Pancreas (tissue), 10 donors: Measurements from ENCODE around the gene ARCN1. TPM values are rescaled to one million over a fixed set of nuclear protein-coding genes. Genes with fewer than 3 reads are reported as not detected.
A peak's percentile ranks its signal among the peaks of the same experiment; 100 is the strongest.
"Not testable (repeated sequence)": the region's sequence is repeated elsewhere in the genome, so short reads cannot be mapped to it uniquely, and the experiment has no call there.

Source experiments
- ATAC-seq, 4 donors: fragments of 200-7000 bp; cut with Tn5 transposase; one replicate each; pipeline versions ENCODE4 v1.8.0 to v1.9.1; 2020; ENCODE audit warnings: mild to moderate bottlenecking in 4 of 4, moderate library complexity in 4 of 4
- DNase-seq, 6 donors: peaks; one replicate each; pipeline ENCODE4 v3.0.0-alpha.2; 2020
- FAIRE-seq: peaks from 2 replicates; lab custom pipeline; 2012; peaks lifted over from hg19 to GRCh38; lab: Jason Lieb, UNC
- H3K27ac ChIP-seq, 4 donors: fragments of 200-600 bp; sonication (generic); 1 replicate in 3 of 4; 2 replicates in 1 of 4; pipeline versions ENCODE4 v1.5.0 to v1.8.0; 2020
- H3K27me3 ChIP-seq, 4 donors: fragments of 200-600 bp; one replicate each; pipeline ENCODE4 v1.8.0; 2021
- H3K36me3 ChIP-seq, 3 donors: fragments of 200-600 bp; sonication (generic) in 1 of 3; one replicate each; pipeline versions ENCODE4 v1.5.0 to v1.8.0; 2020 to 2021
- H3K4me1 ChIP-seq, 3 donors: fragments of 200-600 bp; one replicate each; pipeline ENCODE4 v1.8.0; 2021
- H3K4me3 ChIP-seq, 4 donors: fragments of 200-600 bp; sonication (generic) in 2 of 4; one replicate each; pipeline versions ENCODE4 v1.5.0 to v1.8.0; 2020 to 2021
- H3K9me3 ChIP-seq, 4 donors: fragments of 200-600 bp; one replicate each; pipeline ENCODE4 v1.8.0; 2021
- CTCF ChIP-seq, 4 donors: fragments of 200-600 bp; sonication (generic) in 3 of 4; IDR thresholded peaks; one replicate each; pipeline versions ENCODE4 v1.5.0 to v1.8.0; 2021; ENCODE audit warnings: antibody characterized with exemption in 4 of 4
- WGBS, 2 donors: extraction: QIAGEN DNeasy Blood & Tissue Kit; methylation state at CpG; one replicate each; pipeline ENCODE4 v1.1.7; 2013; 5-methylcytosine and 5-hydroxymethylcytosine counted together
- intact Hi-C, 3 donors: fragments of 100-400 bp; cut with DNase I; formaldehyde crosslinking; loops; one replicate each; pipeline versions ENCODE4 v1.11.1 to v1.14.2; 2022
- polyA plus RNA-seq, 2 donors: library from polyadenylated mRNA; stranded (reverse); fragments of 200-250 nt; gene quantifications; one replicate each; pipeline ENCODE4 v1.2.3, GENCODE V29; 2013
- total RNA-seq, 6 donors: library from RNA; stranded (reverse); fragmentation: NEBNext Ultra II Directional in 4 of 6; extraction: Animal tissue kit (Norgen Biotek cat#: 25700) in 4 of 6; gene quantifications; one replicate each; pipeline versions ENCODE4 v1.2.1 to v1.2.4, GENCODE V29; 2021 to 2023
- donor health status: healthy with polysubstance abuse.
- donor health status: DM: no; HTN: no; CAD: no; lungs with moderate emphysema.
- donor health status: DM: no; HTN: no; CAD: no.
- donor health status: control.
- donor health status: control.
- donor health status: Bipolar disorder and iron deficiency.
- donor health status: DM: yes; HTN: yes; CAD: no.
- donor health status: DM: no; HTN: no; CAD: no.
- donor health status: DM: no; HTN: no; CAD: no.
- donor health status: DM: yes; HTN: yes; CAD: no.

The ARCN1 gene
- total and polyA plus RNA-seq, 8 donors, result 39.8 to 105 (median 86.3) TPM

DNA sequence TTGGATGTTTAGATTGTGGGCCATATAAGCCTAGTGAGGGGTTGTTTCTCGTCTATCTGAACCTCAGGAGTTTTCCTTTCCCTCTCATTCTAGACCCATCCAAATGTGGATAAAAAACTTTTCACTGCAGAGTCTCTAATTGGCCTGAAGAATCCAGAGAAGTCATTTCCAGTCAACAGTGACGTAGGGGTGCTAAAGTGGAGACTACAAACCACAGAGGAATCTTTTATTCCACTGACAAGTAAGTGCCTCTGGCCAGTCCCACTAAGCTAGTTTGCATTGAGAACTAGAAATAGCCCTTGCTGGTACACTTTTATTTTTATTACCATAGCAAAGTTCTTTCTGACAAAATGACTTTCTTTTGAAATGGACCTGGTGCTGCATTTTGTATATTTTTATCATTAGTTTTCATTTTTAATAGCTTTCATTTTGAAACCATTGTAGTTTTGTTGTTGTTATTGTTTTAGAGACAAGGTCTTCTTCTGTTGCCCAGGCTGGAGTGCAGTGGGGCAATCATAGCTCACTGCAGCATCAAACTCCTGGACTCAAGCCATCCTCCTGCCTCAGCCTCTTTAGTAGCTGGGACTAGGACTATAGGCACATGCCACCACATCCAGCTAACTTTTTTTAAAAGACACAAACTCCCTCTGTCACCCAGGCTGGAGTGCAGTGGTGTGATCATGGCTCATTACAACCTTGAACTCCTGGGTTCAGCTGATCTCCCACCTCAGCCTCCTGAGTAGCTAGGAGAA is 20.6 kb downstream of the ARCN1 start:
- Histone ChIP-seq H3K27ac (no peak overlapping the region), H3K4me1 (no peaks in the 10 kb centered on the region), H3K9me3 (no peaks in the 10 kb centered on the region), H3K27me3 (no peaks in the 10 kb centered on the region), H3K36me3 (peaks cover 5 to 97% (median 45%) of the 10 kb centered on the region in 3 donors), H3K4me3 (no peak overlapping the region)
- ATAC-seq, result peak in 1 of 4 donors; percentile 46
- no peak for FAIRE-seq
- TF ChIP-seq CTCF (IDR thresholded peaks at IDR 0.05), result no peak
- intact Hi-C loops, result no loop called here
- DNase-seq, result peak in 1 of 6 donors; percentile 4
- 86 to 88% methylated on average over 2 of the region's 2 CpGs for WGBS, 2 donors

GRCh38 chr11:118594984-118595383 is 22.8 kb downstream of the ARCN1 start:
- ATAC-seq (peak; percentile 17 to 68 (median 52)), DNase-seq (peak in 1 of 6 donors; percentile 13)
- FAIRE-seq, H3K27ac ChIP-seq, H3K9me3 ChIP-seq, H3K4me1 ChIP-seq, H3K4me3 ChIP-seq, H3K27me3 ChIP-seq, intact Hi-C loops: not testable (repeated sequence)
- 53 to 62% methylated on average over 5 of the region's 5 CpGs for WGBS, 2 donors
- TF ChIP-seq CTCF (IDR thresholded peaks at IDR 0.05), result peak in 1 of 4 donors; percentile 12
- peaks cover 0 to 97% (median 52%) of the 10 kb centered on the region in 3 donors for H3K36me3 ChIP-seq

- TF ChIP-seq CTCF (IDR thresholded peaks at IDR 0.05), result no peak
- H3K4me1 ChIP-seq, result no peaks in the 10 kb centered on the region
- FAIRE-seq (no peak), ATAC-seq (no peak), DNase-seq (no peak)
- H3K36me3 ChIP-seq, result peaks cover 9 to 97% (median 59%) of the 10 kb centered on the region in 3 donors
- 85 to 88% methylated on average over 16 of the region's 16 CpGs for WGBS, 2 donors
- H3K9me3 ChIP-seq, result no peaks in the 10 kb centered on the region
- intact Hi-C loops, result no loop called here
- H3K4me3 ChIP-seq, result no peak overlapping the region
- no peak overlapping the region for H3K27ac ChIP-seq
- H3K27me3 ChIP-seq, result no peaks in the 10 kb centered on the region
Measured at GRCh38 chr11:118596224-118597146, 24.3 kb downstream of the ARCN1 start.

- no peaks in the 10 kb centered on the region for H3K9me3 ChIP-seq
- H3K4me1 ChIP-seq, result no peaks in the 10 kb centered on the region
- no peak overlapping the region for H3K27ac ChIP-seq
- intact Hi-C loops, result no loop called here
- FAIRE-seq (no peak), ATAC-seq (no peak), DNase-seq (peak in 1 of 6 donors; percentile 10)
- TF ChIP-seq CTCF (IDR thresholded peaks at IDR 0.05), result no peak
- no peaks in the 10 kb centered on the region for H3K27me3 ChIP-seq
- WGBS, 2 donors, result 68 to 71% methylated on average over 9 of the region's 9 CpGs
- H3K36me3 ChIP-seq, result peaks cover 12 to 97% (median 65%) of the 10 kb centered on the region in 3 donors
- H3K4me3 ChIP-seq, result no peak overlapping the region
Measured at GRCh38 chr11:118597556-118597955, 25.3 kb downstream of the ARCN1 start.
